ENCODE measurements around the gene MRPS16.

DNA sequence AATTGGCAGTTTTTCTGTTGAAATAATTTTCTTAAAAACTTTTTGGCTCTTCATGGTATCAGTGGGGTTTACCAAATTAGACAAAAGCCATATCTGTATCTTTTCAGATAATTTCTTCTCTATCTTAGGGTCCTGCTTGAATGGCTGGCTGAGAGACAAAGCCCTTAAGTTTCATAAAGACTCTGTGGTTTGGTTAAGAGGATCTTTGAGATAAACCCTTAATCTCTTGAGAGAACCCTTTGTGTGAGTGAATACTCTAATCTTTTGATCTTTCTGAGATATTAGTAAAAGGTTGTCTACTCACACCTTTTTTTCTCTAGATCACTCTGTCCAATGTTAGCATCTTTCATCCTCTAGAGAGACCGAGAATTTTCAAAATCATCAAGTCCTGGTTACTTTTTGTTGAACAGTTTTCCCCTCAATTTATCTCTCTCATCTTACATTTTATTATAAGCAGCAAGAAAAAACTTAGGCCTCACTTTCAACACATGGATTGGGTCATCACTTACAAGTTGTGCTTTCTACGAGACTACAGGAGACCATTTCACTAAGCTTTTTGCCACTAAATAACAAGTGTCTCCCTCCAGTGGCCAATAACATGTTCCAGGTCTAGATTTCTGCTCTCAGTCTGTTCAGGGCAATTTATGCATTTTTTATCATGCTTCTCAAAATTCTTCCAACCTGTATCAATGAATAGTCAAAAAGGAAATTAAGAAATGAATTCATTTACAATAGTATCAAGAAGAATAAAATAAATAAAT lies 33.8 kb downstream of the MRPS16 start:
- TF ChIP-seq, protein P1, sequence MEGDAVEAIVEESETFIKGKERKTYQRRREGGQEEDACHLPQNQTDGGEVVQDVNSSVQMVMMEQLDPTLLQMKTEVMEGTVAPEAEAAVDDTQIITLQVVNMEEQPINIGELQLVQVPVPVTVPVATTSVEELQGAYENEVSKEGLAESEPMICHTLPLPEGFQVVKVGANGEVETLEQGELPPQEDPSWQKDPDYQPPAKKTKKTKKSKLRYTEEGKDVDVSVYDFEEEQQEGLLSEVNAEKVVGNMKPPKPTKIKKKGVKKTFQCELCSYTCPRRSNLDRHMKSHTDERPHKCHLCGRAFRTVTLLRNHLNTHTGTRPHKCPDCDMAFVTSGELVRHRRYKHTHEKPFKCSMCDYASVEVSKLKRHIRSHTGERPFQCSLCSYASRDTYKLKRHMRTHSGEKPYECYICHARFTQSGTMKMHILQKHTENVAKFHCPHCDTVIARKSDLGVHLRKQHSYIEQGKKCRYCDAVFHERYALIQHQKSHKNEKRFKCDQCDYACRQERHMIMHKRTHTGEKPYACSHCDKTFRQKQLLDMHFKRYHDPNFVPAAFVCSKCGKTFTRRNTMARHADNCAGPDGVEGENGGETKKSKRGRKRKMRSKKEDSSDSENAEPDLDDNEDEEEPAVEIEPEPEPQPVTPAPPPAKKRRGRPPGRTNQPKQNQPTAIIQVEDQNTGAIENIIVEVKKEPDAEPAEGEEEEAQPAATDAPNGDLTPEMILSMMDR (IDR thresholded peaks at IDR 0.05; ENCODE audit: poor library complexity): peak; percentile 36
- TF ChIP-seq EZH2 (IDR thresholded peaks at IDR 0.05; ENCODE audit: borderline replicate concordance): no peak

All from hepatocyte (in vitro differentiated cells).